ENCODE measurements around the gene OR5H1.

- TF ChIP-seq EZH2phosphoT487 (IDR thresholded peaks at IDR 0.05; ENCODE audit: low read depth, severe bottlenecking, unreplicated experiment) (no peak), CTCF (IDR thresholded peaks at IDR 0.05; ENCODE audit: poor library complexity) (no peak)
Measured at GRCh38 chr3:98108162-98108561, 22.4 kb upstream of the OR5H1 start.

Measured in hepatocyte (in vitro differentiated cells).